ENCODE measurements around the gene PGM2.

The PGM2 gene

DNA sequence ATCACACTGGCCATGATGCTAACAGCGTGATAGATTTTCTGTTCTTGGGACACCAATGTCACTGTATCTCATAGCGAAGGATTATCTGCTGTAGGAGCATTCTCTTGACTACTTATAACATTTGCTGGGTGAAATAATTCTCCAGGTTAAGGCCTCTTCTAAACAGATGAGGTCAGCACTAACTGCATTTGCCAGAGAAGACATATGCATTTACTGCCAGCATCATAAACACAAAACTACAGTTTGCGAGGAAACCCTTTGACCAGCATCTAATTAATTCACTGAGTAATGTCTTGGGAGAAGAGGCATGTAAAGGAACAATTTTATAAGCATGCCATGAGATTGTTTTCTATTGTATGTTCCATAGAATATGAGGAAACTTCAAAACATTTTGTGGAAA lies 78.3 kb downstream of the PGM2 start:
- DNase-seq = no peak

DNA sequence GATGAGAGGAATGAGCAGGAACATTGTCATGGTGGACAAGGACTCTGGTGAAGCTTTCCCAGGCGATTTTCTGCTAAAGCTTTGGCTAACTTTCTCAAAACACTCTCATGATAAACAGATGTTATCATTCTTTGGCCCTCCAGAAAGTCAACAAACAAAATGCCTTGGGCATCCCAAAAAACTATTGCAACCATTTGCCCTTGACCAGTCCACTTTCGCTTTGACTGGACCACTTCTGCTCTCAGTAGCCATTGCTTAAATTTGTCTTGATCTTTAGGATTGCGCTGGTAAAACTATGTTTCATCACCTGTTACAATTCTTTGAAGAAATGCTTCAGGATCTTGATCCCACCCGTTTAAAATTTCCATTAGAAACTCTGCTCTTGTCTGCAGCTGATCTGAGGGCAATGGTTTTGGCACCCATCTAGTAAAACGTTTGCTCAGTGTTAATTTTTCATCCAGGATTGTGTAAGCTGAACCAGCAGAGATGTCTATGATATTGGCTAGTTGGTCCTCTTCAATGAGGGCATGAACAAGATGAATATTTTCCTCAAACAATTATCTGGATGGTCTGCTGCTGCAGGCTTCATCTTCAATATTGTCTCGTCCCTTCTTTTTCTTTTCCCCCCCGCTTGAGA lies 79.2 kb downstream of the PGM2 start:
- DNase-seq = no peak

DNA sequence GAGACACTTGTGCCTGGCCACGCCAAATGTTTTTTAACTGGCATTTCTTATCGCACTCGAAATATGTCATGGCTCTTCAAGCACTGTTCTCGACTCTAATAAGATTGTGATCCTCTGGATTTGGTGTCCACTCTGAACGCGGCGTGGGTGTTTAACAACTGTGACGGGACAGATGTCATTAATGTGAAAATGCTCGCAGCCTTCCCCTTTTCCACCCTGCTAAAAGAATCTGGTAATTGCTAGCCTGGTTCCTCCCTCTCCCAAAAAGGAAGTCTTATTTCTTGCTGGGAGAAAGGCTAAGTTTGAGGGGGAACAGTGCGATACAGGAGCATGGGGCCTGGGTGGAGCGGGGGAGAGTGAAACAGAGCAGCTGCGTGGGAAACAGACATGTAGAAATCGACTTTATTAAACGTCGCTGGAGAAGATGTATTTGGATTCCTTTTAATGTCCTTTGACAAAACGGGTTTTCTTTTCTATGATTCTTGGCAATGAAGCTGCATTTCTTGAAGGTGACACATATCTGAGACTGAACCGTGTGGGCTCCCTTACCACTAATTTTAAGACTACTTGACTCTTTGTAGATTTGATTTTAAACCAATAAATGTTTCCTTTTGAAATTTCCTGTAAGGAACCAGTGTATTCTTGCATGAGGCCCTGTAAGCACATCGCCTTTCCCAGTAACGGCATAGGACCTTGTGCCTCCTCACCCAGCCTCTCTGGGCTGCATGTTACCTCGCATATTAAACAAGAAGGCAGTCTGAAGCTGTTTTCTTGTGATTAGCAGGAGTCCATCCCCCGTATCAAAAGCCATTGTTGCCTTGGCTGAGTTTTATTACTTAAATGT lies 82.2 kb downstream of the PGM2 start:
- DNase-seq = no peak

DNA sequence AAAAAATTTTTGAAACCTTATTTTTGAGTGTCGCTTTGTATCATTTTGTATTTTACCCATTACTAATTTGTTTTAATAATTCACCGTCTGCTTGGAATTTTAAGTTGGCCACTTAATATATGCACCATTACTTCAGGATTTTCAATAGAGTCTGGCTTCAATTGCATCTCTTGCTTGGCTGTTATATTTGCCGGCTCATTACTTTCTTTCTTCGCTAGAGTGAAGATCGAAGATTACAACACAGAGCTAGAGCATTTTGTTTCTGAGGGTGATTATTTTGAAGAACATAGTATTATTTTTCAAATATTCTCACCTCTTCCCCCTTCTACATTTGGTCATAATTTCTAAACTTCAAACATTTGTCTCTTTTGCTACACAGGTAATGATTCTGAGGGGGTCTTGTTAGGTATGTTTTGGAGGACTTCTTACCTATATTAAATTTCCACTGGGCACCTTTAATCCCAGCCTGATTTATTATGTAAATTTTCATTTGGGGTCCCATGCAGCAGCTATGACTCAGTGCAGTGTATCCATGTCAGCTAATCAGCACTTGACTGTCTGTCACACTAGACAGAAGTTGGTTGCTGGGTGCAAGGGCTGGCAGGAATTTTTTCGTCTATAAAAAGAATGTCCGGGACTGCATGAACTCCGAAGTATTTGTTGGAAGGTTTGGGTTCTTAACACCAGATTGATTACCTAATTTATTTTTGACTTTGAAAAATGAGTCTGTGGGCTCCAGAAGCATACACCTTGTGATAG lies 83.0 kb downstream of the PGM2 start:
- DNase-seq = no peak

DNA sequence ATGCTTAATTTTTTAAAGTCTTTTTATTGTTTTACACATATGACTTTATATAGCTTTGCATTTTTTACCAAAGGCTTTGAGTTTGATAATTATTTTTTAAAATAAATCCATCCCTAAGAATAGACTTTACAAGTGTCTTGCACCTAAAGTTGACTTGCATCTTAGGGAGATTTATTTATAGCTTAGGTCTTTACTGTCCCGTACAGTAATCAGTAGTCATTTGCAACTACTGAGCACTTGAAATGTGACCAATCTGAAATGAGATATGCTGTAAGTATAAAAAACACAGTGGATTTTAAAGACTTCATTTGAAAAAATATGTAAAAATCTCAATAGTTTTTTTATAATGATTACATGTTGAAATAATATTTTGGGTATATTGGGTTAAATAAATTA lies 83.6 kb downstream of the PGM2 start:
- no peak for DNase-seq
